HFF-Myc (cell line): ENCODE data around the gene MIB1.

ENCODE experiments used
- DNase-seq: peaks from one replicate; pipeline ENCODE4 v3.0.0-alpha.2; 2011; ENCODE audit warnings: low read depth; ENCODE audit errors: extremely low read depth
- H3K4me3 ChIP-seq: replicated peaks from 2 replicates; pipeline ENCODE4 v1.5.1; 2011; ENCODE audit warnings: low read depth, mild to moderate bottlenecking, control low read depth, low read length
- CTCF ChIP-seq: IDR thresholded peaks from 2 replicates; pipeline ENCODE4 v1.5.1; 2012; ENCODE audit warnings: mild to moderate bottlenecking, low read depth, low read length, control low read depth; ENCODE audit errors: missing control alignments

The MIB1 gene

GRCh38 chr18:21858544-21858943 lies 118.0 kb downstream of the MIB1 start:
- H3K4me3 ChIP-seq: no peak overlapping the region
- TF ChIP-seq CTCF: no peak
- no peak for DNase-seq

- no peak overlapping the region for H3K4me3 ChIP-seq
- TF ChIP-seq CTCF: no peak
- DNase-seq: no peak
Measured at GRCh38 chr18:21864386-21864785, 123.8 kb downstream of the MIB1 start.

GRCh38 chr18:21865043-21865442 lies 124.5 kb downstream of the MIB1 start:
- TF ChIP-seq CTCF: no peak
- no peak overlapping the region for H3K4me3 ChIP-seq
- no peak for DNase-seq

GRCh38 chr18:21868770-21869169 lies 128.2 kb downstream of the MIB1 start:
- no peak overlapping the region for H3K4me3 ChIP-seq
- TF ChIP-seq CTCF: no peak
- DNase-seq: no peak

GRCh38 chr18:21889570-21889969 lies 149.0 kb downstream of the MIB1 start:
- no peak for TF ChIP-seq CTCF
- no peak overlapping the region for H3K4me3 ChIP-seq
- DNase-seq: no peak

- no peak for TF ChIP-seq CTCF
- H3K4me3 ChIP-seq: no peak overlapping the region
- no peak for DNase-seq
Measured at GRCh38 chr18:21894619-21895367, 154.2 kb downstream of the MIB1 start.
